K562 (cell line): ENCODE data around the gene ZNF284. TPM values are rescaled to one million over a fixed set of nuclear protein-coding genes. Genes with fewer than 3 reads are reported as not detected.

Source experiments
- ATAC-seq: fragments of 200-7000 bp; cut with Tn5 transposase; 3 replicates; pipeline ENCODE4 v1.9.1; 2020; ENCODE audit warnings: moderate library complexity
- BruUV-seq: library from RNA; stranded (reverse); fragments of 400-500 nt; replicated peaks from 2 replicates; lab custom pipeline; 2021; lab: Mats Ljungman, UMichigan
- CTCF ChIA-PET: fragments of 300-600 bp; formaldehyde crosslinking; extraction: SDS; loops from one replicate; lab custom pipeline; 2021; ENCODE audit warnings: low intra/inter-chr PET ratio; lab: Yijun Ruan, JAX
- POLR2A ChIA-PET: fragments of 300-600, 350-650 bp; sonication (Branson Sonifier 250); formaldehyde crosslinking; extraction: SDS; loops from one replicate; lab custom pipeline; 2021; ENCODE audit warnings: antibody characterized with exemption, inconsistent platforms; lab: Yijun Ruan, JAX
- DNase-seq, 4 experiments: peaks; one replicate each; pipeline versions ENCODE4 v3.0.0 to v3.0.0-alpha.2; 2011 to 2018; ENCODE audit warnings: low spot score in 3 of 4, mixed read lengths in 3 of 4; ENCODE audit errors: extremely low read depth in 1 of 4
- FAIRE-seq: peaks from 2 replicates; lab custom pipeline; 2011; peaks lifted over from hg19 to GRCh38; lab: Jason Lieb, UNC
- H2AFZ ChIP-seq: 2 replicates; pipeline ENCODE4 v1.6.0; 2011; ENCODE audit warnings: low read depth, low read length, control low read depth, inconsistent platforms
- H3K27ac ChIP-seq: fragments of 200-600 bp; 3 replicates; pipeline ENCODE4 v1.8.0; 2011; ENCODE audit warnings: low read depth, mild to moderate bottlenecking, control low read depth, inconsistent platforms, low read length, moderate library complexity, mixed read lengths; ENCODE audit errors: extremely low read depth
- H3K27me3 ChIP-seq, 2 experiments: fragments of 300-600 bp in 1 of 2; 2 replicates in 1 of 2; 3 replicates in 1 of 2; pipeline versions ENCODE4 v1.6.0 to v1.8.0; 2011; ENCODE audit warnings: inconsistent platforms in 2 of 2, low read length in 2 of 2, mild to moderate bottlenecking in 1 of 2, mixed read lengths in 1 of 2, moderate library complexity in 1 of 2; ENCODE audit not compliant: control insufficient read depth in 2 of 2, insufficient read depth in 2 of 2
- H3K36me3 ChIP-seq: fragments of 300-600 bp; 3 replicates; pipeline ENCODE4 v1.8.0; 2011; ENCODE audit warnings: mild to moderate bottlenecking, low read length, inconsistent platforms; ENCODE audit not compliant: control insufficient read depth, insufficient read depth
- H3K4me1 ChIP-seq, 2 experiments: fragments of 200-600 bp in 1 of 2; replicated peaks in 1 of 2; 2 replicates in 1 of 2; 3 replicates in 1 of 2; pipeline versions ENCODE4 v1.5.1 to v1.8.0; 2011; ENCODE audit warnings: inconsistent platforms in 2 of 2, low read length in 2 of 2, mild to moderate bottlenecking in 1 of 2, mixed read lengths in 1 of 2, moderate library complexity in 1 of 2; ENCODE audit not compliant: control insufficient read depth in 2 of 2, insufficient read depth in 2 of 2
- H3K4me2 ChIP-seq: 2 replicates; pipeline ENCODE4 v1.6.1; 2011; ENCODE audit warnings: low read length, control low read depth, inconsistent platforms, mixed read lengths; ENCODE audit not compliant: insufficient read depth
- H3K4me3 ChIP-seq: fragments of 200-600 bp; sonication (generic), shearing (Covaris generic); 2 replicates; pipeline ENCODE4 v1.5.1; 2016; ENCODE audit warnings: control low read depth, inconsistent platforms
- H3K79me2 ChIP-seq: fragments of 200-600 bp; 3 replicates; pipeline ENCODE4 v1.8.0; 2011; ENCODE audit warnings: low read length, inconsistent platforms; ENCODE audit not compliant: control insufficient read depth, insufficient read depth
- H3K9ac ChIP-seq, 2 experiments: 2 replicates each; pipeline versions ENCODE4 v1.6.0 to v1.6.1; 2011; ENCODE audit warnings: low read depth in 2 of 2, low read length in 2 of 2, control low read depth in 1 of 2, inconsistent platforms in 1 of 2, mild to moderate bottlenecking in 1 of 2, mixed read lengths in 1 of 2; ENCODE audit not compliant: insufficient read depth in 1 of 2
- H3K9me1 ChIP-seq: one replicate; pipeline ENCODE4 v1.6.0; 2011; ENCODE audit warnings: inconsistent platforms, mild to moderate bottlenecking, low read length, moderate library complexity; ENCODE audit not compliant: control insufficient read depth, insufficient read depth
- H3K9me3 ChIP-seq: replicated peaks from 2 replicates; pipeline ENCODE4 v1.5.1; 2011; ENCODE audit warnings: low read depth, low read length, inconsistent platforms; ENCODE audit not compliant: control insufficient read depth, insufficient read depth
- H4K20me1 ChIP-seq: replicated peaks from 2 replicates; pipeline ENCODE4 v1.6.1; 2011; ENCODE audit warnings: low read length, inconsistent platforms, mixed read lengths; ENCODE audit not compliant: control insufficient read depth, insufficient read depth
- ASH1L ChIP-seq: fragments of 450-650 bp; IDR thresholded peaks from 2 replicates; pipeline ENCODE4 v1.6.1; 2018; ENCODE audit warnings: borderline replicate concordance, mild to moderate bottlenecking, low read depth; ENCODE audit not compliant: partially characterized antibody
- FOXP1 ChIP-seq: sonication (generic); formaldehyde crosslinking; IDR thresholded peaks from 2 replicates; pipeline ENCODE4 v1.8.0; 2022; ENCODE audit warnings: mild to moderate bottlenecking, missing genetic modification reagents
- GABPB1 ChIP-seq: sonication (generic); formaldehyde crosslinking; IDR thresholded peaks from 2 replicates; pipeline ENCODE4 v1.8.0; 2022; ENCODE audit warnings: mild to moderate bottlenecking, missing genetic modification reagents
- NEUROD1 ChIP-seq: fragments of 150-350 bp; IDR thresholded peaks from 2 replicates; pipeline ENCODE4 v1.6.1; 2014; ENCODE audit warnings: borderline replicate concordance, low read length, low read depth; ENCODE audit not compliant: partially characterized antibody
- PHF8 ChIP-seq: fragments of 200-600 bp; sonication (generic); IDR thresholded peaks from 2 replicates; pipeline ENCODE4 v1.6.1; 2012; ENCODE audit warnings: mixed run types, mild to moderate bottlenecking, inconsistent platforms, low read length, moderate library complexity, borderline replicate concordance
- PHTF2 ChIP-seq: fragments of 250-450 bp; sonication (Bioruptor Pico); IDR thresholded peaks from 2 replicates; pipeline ENCODE4 v1.5.0; 2021; ENCODE audit warnings: mild to moderate bottlenecking
- POU5F1 ChIP-seq: fragments of 150-350 bp; IDR thresholded peaks from 2 replicates; pipeline ENCODE4 v1.6.1; 2014; ENCODE audit warnings: borderline replicate concordance, low read length, low read depth, mild to moderate bottlenecking; ENCODE audit not compliant: partially characterized antibody
- RAD21 ChIP-seq, 2 experiments: fragments of 250-450 bp in 1 of 2; fragments of 450-650 bp in 1 of 2; sonication (Bioruptor Pico) in 1 of 2; formaldehyde crosslinking in 1 of 2; IDR thresholded peaks in 1 of 2; conservative IDR thresholded peaks in 1 of 2; 2 replicates each; pipeline versions ENCODE4 v1.4.0 to v1.8.0; 2020 to 2022; ENCODE audit warnings: mild to moderate bottlenecking in 2 of 2, moderate library complexity in 1 of 2
- SAFB ChIP-seq: fragments of 200-400 bp; formaldehyde crosslinking; IDR thresholded peaks from 2 replicates; pipeline ENCODE4 v1.6.1; 2017; ENCODE audit warnings: low read depth, low read length, borderline replicate concordance
- TAF15 ChIP-seq: fragments of 200-400 bp; formaldehyde crosslinking; IDR thresholded peaks from 2 replicates; pipeline ENCODE4 v1.6.1; 2017; ENCODE audit warnings: mild to moderate bottlenecking, low read depth, low read length, moderate library complexity
- ZNF165 ChIP-seq: fragments of 250-450 bp; sonication (Bioruptor Pico); IDR thresholded peaks from 2 replicates; pipeline ENCODE4 v1.4.0; 2020; ENCODE audit warnings: borderline replicate concordance
- ZNF445 ChIP-seq: fragments of 250-450 bp; sonication (Bioruptor Pico); IDR thresholded peaks from 2 replicates; pipeline ENCODE4 v1.4.0; 2020; ENCODE audit warnings: low read depth, mild to moderate bottlenecking, moderate library complexity
- ZNF695 ChIP-seq: fragments of 450-650 bp; formaldehyde crosslinking; IDR thresholded peaks from 2 replicates; pipeline ENCODE4 v1.4.0; 2020; ENCODE audit warnings: mild to moderate bottlenecking, moderate library complexity
- ZNF764 ChIP-seq: fragments of 250-450 bp; sonication (Bioruptor Pico); IDR thresholded peaks from 2 replicates; pipeline ENCODE4 v1.4.0; 2020; ENCODE audit warnings: low read depth, mild to moderate bottlenecking, moderate library complexity
- ZNF766 ChIP-seq: fragments of 200-800 bp; sonication (Bioruptor generic); conservative IDR thresholded peaks from 2 replicates; pipeline ENCODE4 v1.6.1; 2016; ENCODE audit warnings: missing genetic modification characterization, missing compliant biosample characterization
- WGBS: fragments of 100-300 bp; shearing (Covaris generic); methylation state at CpG from one replicate; pipeline ENCODE4 v1.1.6; 2016; ENCODE audit warnings: low coverage, mixed read lengths; ENCODE audit not compliant: insufficient coverage; ENCODE audit errors: missing lambda C conversion rate; 5-methylcytosine and 5-hydroxymethylcytosine counted together
- in situ Hi-C: fragments of 300-500 bp; cut with MboI; formaldehyde crosslinking; loops from 4 replicates; pipeline ENCODE4 v1.15.0; 2018; ENCODE audit warnings: inconsistent platforms, mixed read lengths
- intact Hi-C: fragments of 100-400 bp; cut with micrococcal nuclease; formaldehyde crosslinking; loops from 2 replicates; pipeline ENCODE4 v1.14.2; 2022
- polyA plus RNA-seq, 8 experiments: library from polyadenylated mRNA; depleted of rRNA in 4 of 8; stranded (reverse) in 5 of 8; unstranded in 3 of 8; fragments of >200 nt; fragmentation: Nextera tagmentation in 2 of 8; fragmentation: Illumina TruSeq in 1 of 8; extraction: Ambion mirVana in 2 of 8; extraction: Trizol in 1 of 8; gene quantifications; 2 replicates each; pipeline versions ENCODE4 v1.2.1 to v1.2.3, GENCODE V29; 2011 to 2014; ENCODE audit warnings: inconsistent platforms in 1 of 8, missing spikeins in 1 of 8
- total RNA-seq, 7 experiments: library from RNA; depleted of rRNA in 6 of 7; stranded (reverse); fragments of >200 nt in 6 of 7; fragmentation: Illumina TruSeq in 2 of 7; extraction: Trizol in 2 of 7; gene quantifications; 2 replicates each; pipeline versions ENCODE4 v1.2.1 to v1.2.3, GENCODE V29; 2011 to 2021; ENCODE audit warnings: low replicate concordance in 1 of 7
- TF ChIP-seq, protein P1 (sequence below): fragments of 450-650 bp; conservative IDR thresholded peaks from 2 replicates; pipeline ENCODE4 v1.6.1; 2016; ENCODE audit warnings: missing genetic modification characterization, low read depth, mild to moderate bottlenecking, control low read depth, missing compliant biosample characterization

ZNF284 gene
- total and polyA plus RNA-seq, 9 of the 15 experiments (the other 6 are each of a cell fraction or from before 2014, with no cell fraction given) = 0.07 to 0.24 (median 0.20) TPM

DNA sequence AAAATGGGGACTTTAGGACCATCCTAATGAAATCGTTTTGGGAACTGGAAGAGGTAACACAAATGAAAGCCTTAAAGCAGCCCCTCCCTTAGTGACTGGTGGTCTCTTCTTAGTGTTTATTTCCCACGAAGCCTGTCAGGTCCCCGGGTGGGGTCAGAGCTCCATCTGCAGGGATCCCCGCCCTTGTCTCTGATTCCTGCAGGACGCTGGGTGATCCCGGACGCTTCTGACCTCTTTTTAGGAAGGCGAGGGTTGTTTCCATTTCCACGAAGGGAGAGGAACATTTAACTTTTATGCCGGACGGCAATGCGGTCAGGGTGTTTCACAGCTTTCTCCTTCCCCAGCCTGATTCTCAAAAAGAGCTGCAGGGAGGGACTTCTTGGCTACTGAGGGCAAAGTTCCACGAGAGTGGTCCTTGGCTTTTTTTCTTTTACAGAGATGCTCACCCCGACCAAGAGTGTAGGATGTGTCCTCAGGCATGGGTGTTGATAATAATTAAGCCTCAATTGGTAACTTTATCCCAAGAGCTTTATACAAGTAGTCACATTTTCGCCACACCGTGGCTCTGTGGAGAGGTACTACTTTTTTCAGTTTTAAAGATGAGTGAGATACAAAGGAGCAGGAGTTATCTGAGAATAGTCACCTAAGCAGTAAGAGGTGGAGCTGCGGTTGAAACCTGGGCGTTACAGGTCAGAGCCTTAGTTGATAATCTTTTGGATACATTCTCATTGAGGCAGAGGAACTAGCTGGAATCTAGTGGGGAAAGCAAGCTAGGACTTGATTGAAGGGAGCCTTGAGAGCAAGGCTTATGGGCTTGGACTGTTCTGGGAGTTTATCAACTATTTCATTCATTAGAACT lies 813 bp downstream of the ZNF284 start:
- FAIRE-seq = no peak
- 0 out of 2 replicates have a peak, but pooled peaks cover 2% of the 10 kb centered on the region for H3K9me3 ChIP-seq
- in situ Hi-C loops = no loop called here

GRCh38 chr19:44076325-44076724 lies 4.4 kb downstream of the ZNF284 start:
- no peak overlapping the region for H3K4me3 ChIP-seq
- FAIRE-seq = no peak
- peaks cover 0 to 4% of the 10 kb centered on the region in 2 experiments; a peak in 3 of 5 replicates for H3K4me1 ChIP-seq
- H3K27me3 ChIP-seq = no peaks in the 10 kb centered on the region
- no peaks in the 10 kb centered on the region for H3K9me3 ChIP-seq
- DNase-seq = no peak
- no TSS peak for BruUV-seq
- H3K9ac ChIP-seq = no peak overlapping the region
- H2AFZ ChIP-seq = no peak overlapping the region
- no peaks in the 10 kb centered on the region for H4K20me1 ChIP-seq
- in situ Hi-C loops = no loop called here
- 5% methylated on average over 2 of the region's 2 CpGs for WGBS
- H3K79me2 ChIP-seq = no peaks in the 10 kb centered on the region
- H3K27ac ChIP-seq = no peak overlapping the region
- H3K36me3 ChIP-seq = no peaks in the 10 kb centered on the region
- CTCF ChIA-PET = no interaction called here
- ATAC-seq = no peak
- POLR2A ChIA-PET = no interaction called here
- no peaks in the 10 kb centered on the region for H3K9me1 ChIP-seq
- intact Hi-C loops = no loop called here
- no peak overlapping the region for H3K4me2 ChIP-seq
- no peak for TF ChIP-seq PHTF2
- TF ChIP-seq ZNF695 (CRISPR knock-in tag) = no peak
- no peak for TF ChIP-seq FOXP1 (CRISPR knock-in tag)
- TF ChIP-seq ZNF764 (CRISPR knock-in tag) = no peak
- no peak for TF ChIP-seq POU5F1
- TF ChIP-seq ZNF165 (CRISPR knock-in tag) = no peak
- TF ChIP-seq TAF15 = no peak
- TF ChIP-seq NEUROD1 = no peak
- TF ChIP-seq, protein P1, sequence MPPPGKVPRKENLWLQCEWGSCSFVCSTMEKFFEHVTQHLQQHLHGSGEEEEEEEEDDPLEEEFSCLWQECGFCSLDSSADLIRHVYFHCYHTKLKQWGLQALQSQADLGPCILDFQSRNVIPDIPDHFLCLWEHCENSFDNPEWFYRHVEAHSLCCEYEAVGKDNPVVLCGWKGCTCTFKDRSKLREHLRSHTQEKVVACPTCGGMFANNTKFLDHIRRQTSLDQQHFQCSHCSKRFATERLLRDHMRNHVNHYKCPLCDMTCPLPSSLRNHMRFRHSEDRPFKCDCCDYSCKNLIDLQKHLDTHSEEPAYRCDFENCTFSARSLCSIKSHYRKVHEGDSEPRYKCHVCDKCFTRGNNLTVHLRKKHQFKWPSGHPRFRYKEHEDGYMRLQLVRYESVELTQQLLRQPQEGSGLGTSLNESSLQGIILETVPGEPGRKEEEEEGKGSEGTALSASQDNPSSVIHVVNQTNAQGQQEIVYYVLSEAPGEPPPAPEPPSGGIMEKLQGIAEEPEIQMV = no peak
- no peak for TF ChIP-seq ASH1L
- TF ChIP-seq PHF8 = no peak

More for the DNA sequence above, 813 bp downstream of the ZNF284 start:
- BruUV-seq = no TSS peak
- Histone ChIP-seq H3K9me1 (no peaks in the 10 kb centered on the region), H3K4me2 (peak overlapping the region; percentile 85), H3K27me3 (no peaks in the 10 kb centered on the region), H3K79me2 (no peaks in the 10 kb centered on the region), H3K4me3 (peak overlapping the region; percentile 35), H3K27ac (no peak overlapping the region), H3K9ac (peak overlapping the region in 1 of 2 experiments; percentile 44; a peak in 1 of 4 replicates), H2AFZ (peak overlapping the region; percentile 97), H3K4me1 (peaks cover 0 to 4% of the 10 kb centered on the region in 2 experiments; a peak in 3 of 5 replicates), H3K36me3 (no peaks in the 10 kb centered on the region), H4K20me1 (no peaks in the 10 kb centered on the region)
- POLR2A ChIA-PET = interaction anchor here (0.6 to 1.0 kb wide), 4 partner anchors 9 to 422 kb away, joined by 3 read pairs; no protein-coding TSS in a partner anchor
- no peak for TF ChIP-seq SAFB
- no peak for TF ChIP-seq ZNF445 (CRISPR knock-in tag)
- peak in 1 of 2 experiments; percentile 25; a peak in 1 of 4 replicates for TF ChIP-seq RAD21 (CRISPR knock-in tag; conservative IDR thresholded peaks at IDR 0.05 in 1 of 2, IDR thresholded peaks at IDR 0.05 in 1 of 2)
- 0 out of 2 replicates have a peak, but pooled peaks have one; percentile 11 for TF ChIP-seq ZNF766 (CRISPR knock-in tag)
- TF ChIP-seq GABPB1 = no peak
- DNase-seq = peak in 1 of 4 experiments; percentile 6
- peak; percentile 49 for ATAC-seq
- CTCF ChIA-PET = interaction anchor here (0.7 kb wide), 1 partner anchor 510 kb away, joined by 3 read pairs; no protein-coding TSS in a partner anchor
- WGBS = 11% methylated on average over 18 of the region's 18 CpGs
- intact Hi-C loops = no loop called here
